ENCODE results near the gene RPL7A.
"Not testable (repeated sequence)": the region's sequence is repeated elsewhere in the genome, so short reads cannot be mapped to it uniquely, and the experiment has no call there.

The RPL7A gene

DNA sequence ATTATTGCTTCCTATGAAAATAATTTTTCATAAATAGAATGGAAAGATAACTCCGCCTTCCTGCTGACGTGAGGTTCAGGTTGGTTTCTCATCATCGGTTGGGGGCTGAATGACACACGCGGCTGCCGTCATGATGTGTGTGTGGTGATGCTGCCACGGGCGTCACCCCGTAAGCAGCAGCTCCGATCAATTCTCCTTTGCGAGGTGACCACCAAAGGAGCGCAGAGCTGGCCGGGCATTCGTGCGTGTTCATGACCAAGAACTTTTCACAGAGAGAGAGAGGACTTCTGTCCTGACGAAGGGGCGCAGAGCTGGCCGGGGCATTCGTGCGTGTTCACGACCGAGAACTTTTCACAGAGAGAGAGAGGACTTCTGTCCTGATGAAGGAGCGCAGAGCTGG lies 42.3 kb upstream of the RPL7A start:
- no peak for DNase-seq (ENCODE audit: low read depth)
- H3K4me3 ChIP-seq (ENCODE audit: low read depth, low read length): no peak overlapping the region
- TF ChIP-seq, protein P1, sequence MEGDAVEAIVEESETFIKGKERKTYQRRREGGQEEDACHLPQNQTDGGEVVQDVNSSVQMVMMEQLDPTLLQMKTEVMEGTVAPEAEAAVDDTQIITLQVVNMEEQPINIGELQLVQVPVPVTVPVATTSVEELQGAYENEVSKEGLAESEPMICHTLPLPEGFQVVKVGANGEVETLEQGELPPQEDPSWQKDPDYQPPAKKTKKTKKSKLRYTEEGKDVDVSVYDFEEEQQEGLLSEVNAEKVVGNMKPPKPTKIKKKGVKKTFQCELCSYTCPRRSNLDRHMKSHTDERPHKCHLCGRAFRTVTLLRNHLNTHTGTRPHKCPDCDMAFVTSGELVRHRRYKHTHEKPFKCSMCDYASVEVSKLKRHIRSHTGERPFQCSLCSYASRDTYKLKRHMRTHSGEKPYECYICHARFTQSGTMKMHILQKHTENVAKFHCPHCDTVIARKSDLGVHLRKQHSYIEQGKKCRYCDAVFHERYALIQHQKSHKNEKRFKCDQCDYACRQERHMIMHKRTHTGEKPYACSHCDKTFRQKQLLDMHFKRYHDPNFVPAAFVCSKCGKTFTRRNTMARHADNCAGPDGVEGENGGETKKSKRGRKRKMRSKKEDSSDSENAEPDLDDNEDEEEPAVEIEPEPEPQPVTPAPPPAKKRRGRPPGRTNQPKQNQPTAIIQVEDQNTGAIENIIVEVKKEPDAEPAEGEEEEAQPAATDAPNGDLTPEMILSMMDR (IDR thresholded peaks at IDR 0.05; ENCODE audit: insufficient read depth, low read depth, low read length, missing control alignments): no peak

DNA sequence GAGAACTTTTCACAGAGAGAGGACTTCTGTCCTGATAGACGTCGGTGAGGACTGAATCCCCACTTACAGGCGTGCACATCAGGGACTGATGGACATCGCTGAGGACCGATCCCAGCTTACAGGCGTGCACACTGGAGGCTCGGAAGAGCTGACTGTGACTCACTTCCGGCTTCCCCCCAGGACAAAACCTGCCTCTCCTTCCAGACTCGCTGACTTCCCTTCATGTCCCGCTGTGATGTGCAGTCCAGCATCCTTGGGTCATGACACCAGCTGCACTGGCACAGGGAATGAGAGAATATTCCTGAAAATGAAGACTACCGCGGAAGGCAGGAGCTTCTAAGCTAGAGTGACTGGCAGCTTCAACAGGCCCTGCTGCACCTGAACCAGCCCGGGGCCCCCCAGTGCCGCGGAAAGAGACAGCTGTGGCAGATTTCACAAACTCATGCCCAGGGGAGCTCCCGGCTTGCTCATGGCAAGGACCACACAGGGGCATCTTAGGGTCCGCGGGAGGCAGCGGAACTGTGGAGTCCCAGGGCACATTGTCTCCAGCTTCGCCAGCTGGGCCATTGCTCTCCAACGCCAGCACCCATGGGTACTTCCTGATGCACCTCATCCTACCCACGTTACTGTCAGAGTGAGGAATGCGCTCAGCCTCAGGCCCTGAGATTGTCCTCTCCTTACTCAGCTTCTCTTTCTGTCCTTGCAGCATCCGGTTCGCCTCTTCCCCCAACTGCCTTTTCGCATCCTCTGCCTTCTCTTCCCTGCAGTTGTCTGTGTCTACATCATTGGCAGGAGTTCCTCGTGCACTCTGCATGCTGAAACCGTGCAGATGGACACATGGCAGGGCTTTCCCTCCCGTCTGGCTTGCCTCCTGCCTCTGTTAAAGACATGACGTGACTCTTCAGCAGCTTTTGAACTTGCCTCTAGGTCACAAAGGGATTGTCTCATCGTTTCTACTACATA lies 41.5 kb upstream of the RPL7A start:
- DNase-seq (ENCODE audit: low read depth): no peak
- no peak overlapping the region for H3K4me3 ChIP-seq (ENCODE audit: low read depth, low read length)
- TF ChIP-seq, protein P1 (IDR thresholded peaks at IDR 0.05; ENCODE audit: insufficient read depth, low read depth, low read length, missing control alignments): no peak

DNA sequence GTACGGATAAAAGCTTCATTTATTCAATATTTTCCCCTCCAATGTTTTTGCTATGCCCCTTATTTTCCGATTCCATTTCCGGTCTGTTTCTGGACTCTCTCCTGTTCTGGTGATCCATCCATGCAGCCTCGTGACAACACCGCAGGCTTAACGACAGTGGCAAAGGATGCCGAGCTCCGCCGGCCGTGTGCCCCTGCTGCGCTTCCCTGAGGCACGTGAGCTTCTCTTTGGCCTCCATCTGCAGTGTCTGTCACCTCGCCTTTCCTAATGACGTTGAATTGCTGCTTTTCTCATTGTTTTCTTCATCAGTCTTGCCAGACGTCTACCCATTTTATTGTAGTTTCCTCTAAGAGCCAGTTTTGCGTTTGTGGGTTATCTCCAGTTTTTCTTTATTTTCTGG lies 40.7 kb upstream of the RPL7A start:
- TF ChIP-seq, protein P1 (IDR thresholded peaks at IDR 0.05; ENCODE audit: insufficient read depth, low read depth, low read length, missing control alignments): no peak
- H3K4me3 ChIP-seq (ENCODE audit: low read depth, low read length): no peak overlapping the region
- no peak for DNase-seq (ENCODE audit: low read depth)

DNA sequence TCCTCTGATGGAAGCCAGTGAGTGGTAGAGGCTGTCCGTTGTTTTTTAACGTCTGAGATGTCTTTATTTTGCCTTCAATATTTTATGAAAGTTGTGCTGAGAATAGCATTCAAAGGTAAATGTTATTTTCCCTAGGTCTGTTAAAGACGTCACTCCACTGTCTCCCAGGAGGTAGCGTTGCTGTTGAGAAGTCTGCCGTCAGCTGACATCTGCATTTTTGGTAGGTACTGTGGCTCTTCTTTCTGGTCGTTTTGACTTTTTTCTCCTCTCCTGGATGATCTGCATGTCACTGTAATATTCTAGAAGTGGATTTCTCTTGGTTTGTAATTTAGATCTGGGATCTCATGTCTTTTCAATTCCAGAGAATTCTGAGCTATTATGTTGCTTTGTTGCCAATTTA lies 38.4 kb upstream of the RPL7A start:
- no peak for DNase-seq (ENCODE audit: low read depth)
- H3K4me3 ChIP-seq (ENCODE audit: low read depth, low read length): no peak overlapping the region
- TF ChIP-seq, protein P1 (IDR thresholded peaks at IDR 0.05; ENCODE audit: insufficient read depth, low read depth, low read length, missing control alignments): no peak

DNA sequence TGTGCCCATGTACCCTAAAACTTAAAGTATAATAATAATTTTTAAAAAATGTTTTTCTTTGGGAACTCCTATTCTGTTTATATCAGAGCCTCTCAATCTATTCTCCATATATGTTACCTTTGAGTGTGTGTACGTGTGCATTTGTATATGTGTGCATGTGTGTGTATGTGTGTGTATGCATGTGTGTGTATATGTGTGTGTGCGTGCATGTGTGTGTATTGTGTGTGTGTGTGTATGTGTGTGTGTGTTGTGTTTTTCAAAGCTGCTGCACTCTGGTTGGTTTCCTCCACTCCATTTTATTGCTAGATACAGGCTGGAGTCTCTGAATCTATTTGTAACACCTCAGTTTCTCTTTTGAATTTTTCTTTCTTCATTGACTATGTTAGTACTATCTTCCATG lies 32.0 kb upstream of the RPL7A start:
- DNase-seq (ENCODE audit: low read depth): no peak
- TF ChIP-seq, protein P1 (IDR thresholded peaks at IDR 0.05; ENCODE audit: insufficient read depth, low read depth, low read length, missing control alignments): no peak
- H3K4me3 ChIP-seq (ENCODE audit: low read depth, low read length): no peak overlapping the region

DNA sequence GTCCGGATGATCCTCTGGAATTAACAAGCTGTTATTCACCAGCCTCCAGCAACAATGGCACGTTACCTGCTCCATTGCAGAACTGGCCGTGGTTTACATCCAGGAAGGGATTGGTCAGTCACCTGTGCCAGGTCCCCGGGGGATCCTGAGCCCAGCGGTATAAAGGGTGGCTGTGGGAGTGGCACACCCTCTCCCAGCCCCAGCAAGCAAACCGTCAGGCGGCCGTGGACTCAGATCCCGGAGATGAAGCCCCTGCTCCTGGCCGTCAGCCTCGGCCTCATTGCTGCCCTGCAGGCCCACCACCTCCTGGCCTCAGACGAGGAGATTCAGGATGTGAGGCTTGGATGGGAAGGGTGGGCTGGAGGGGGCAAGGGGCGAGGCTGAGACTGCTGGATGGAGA lies 30.5 kb upstream of the RPL7A start:
- not testable (repeated sequence) for DNase-seq (ENCODE audit: low read depth); H3K4me3 ChIP-seq (ENCODE audit: low read depth, low read length)

DNA sequence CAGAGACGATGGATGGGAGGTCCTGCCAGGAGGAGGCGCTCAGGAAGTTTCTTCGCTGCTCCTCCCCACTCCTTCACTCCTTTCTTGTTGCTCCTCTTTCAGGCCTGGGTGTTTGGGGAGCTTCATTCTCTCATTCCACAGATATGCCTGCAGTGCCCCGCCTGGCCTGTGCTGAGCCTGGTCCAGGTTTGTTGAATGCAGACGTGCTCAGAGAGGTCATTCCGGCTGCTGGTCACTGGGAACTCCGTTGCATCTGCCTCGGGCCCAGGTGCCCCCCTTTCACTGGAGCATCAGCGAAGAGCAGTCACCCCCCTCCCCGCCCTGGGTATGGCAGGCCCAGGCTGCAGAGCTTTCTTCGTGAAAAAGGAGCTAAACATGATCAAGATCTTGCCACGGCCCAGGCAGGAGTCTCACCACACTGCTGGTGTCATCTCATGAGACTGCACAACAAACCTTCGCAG lies 27.6 kb upstream of the RPL7A start:
- TF ChIP-seq, protein P1 (IDR thresholded peaks at IDR 0.05; ENCODE audit: insufficient read depth, low read depth, low read length, missing control alignments): no peak
- no peak overlapping the region for H3K4me3 ChIP-seq (ENCODE audit: low read depth, low read length)
- no peak for DNase-seq (ENCODE audit: low read depth)

Measured in GM12865 (cell line).